Upper lobe of right lung (tissue), 1 donor: ENCODE data around the gene COL28A1. TPM values are rescaled to one million over a fixed set of nuclear protein-coding genes. Genes with fewer than 3 reads are reported as not detected.

Experiments
- ATAC-seq: fragments of 200-7000 bp; cut with Tn5 transposase; one replicate; pipeline ENCODE4 v1.9.1; 2020; ENCODE audit warnings: mild to moderate bottlenecking, moderate library complexity
- DNase-seq: peaks from one replicate; pipeline ENCODE4 v3.0.0-alpha.2; 2020
- H3K27ac ChIP-seq: fragments of 200-600 bp; one replicate; pipeline ENCODE4 v1.8.0; 2022
- H3K27me3 ChIP-seq: fragments of 200-600 bp; one replicate; pipeline ENCODE4 v1.8.0; 2022; ENCODE audit warnings: mild to moderate bottlenecking
- H3K36me3 ChIP-seq: fragments of 200-600 bp; one replicate; pipeline ENCODE4 v1.8.0; 2022
- H3K4me1 ChIP-seq: fragments of 200-600 bp; one replicate; pipeline ENCODE4 v1.8.0; 2022
- H3K4me3 ChIP-seq: fragments of 200-600 bp; one replicate; pipeline ENCODE4 v1.8.0; 2022; ENCODE audit warnings: mild to moderate bottlenecking
- H3K9me3 ChIP-seq: fragments of 200-600 bp; one replicate; pipeline ENCODE4 v1.8.0; 2022
- CTCF ChIP-seq: fragments of 200-600 bp; IDR thresholded peaks from one replicate; pipeline ENCODE4 v1.8.0; 2022; ENCODE audit warnings: antibody characterized with exemption
- intact Hi-C: fragments of 100-400 bp; cut with DNase I; formaldehyde crosslinking; loops from one replicate; pipeline ENCODE4 v1.11.0; 2022
- total RNA-seq: library from RNA; stranded (reverse); fragmentation: NEBNext Ultra II Directional; extraction: Animal tissue kit (Norgen Biotek cat#: 25700); gene quantifications from one replicate; pipeline ENCODE4 v1.2.1, GENCODE V29; 2021
- donor health status: DM: no; HTN: yes; CAD: no; lungs with severe emphysema.

COL28A1 gene
- total RNA-seq, 1 donor from 2014 or later, result 0.61 TPM

GRCh38 chr7:7550663-7551062, 15.0 kb upstream of the COL28A1 start:
- ATAC-seq (no peak), DNase-seq (no peak)
- Histone ChIP-seq H3K27me3 (no peaks in the 10 kb centered on the region), H3K36me3 (no peaks in the 10 kb centered on the region), H3K4me1 (no peaks in the 10 kb centered on the region), H3K4me3 (no peak overlapping the region), H3K27ac (no peak overlapping the region), H3K9me3 (no peaks in the 10 kb centered on the region)
- TF ChIP-seq CTCF, result no peak
- intact Hi-C loops, result no loop called here

- no peaks in the 10 kb centered on the region for H3K36me3 ChIP-seq
- no peak for TF ChIP-seq CTCF
- H3K4me3 ChIP-seq, result no peak overlapping the region
- DNase-seq, result no peak
- H3K4me1 ChIP-seq, result no peaks in the 10 kb centered on the region
- H3K9me3 ChIP-seq, result no peaks in the 10 kb centered on the region
- H3K27me3 ChIP-seq, result no peaks in the 10 kb centered on the region
- intact Hi-C loops, result no loop called here
- no peak overlapping the region for H3K27ac ChIP-seq
- no peak for ATAC-seq
Measured at GRCh38 chr7:7548407-7548806, 12.7 kb upstream of the COL28A1 start.

- H3K27me3 ChIP-seq, result no peaks in the 10 kb centered on the region
- no peak overlapping the region for H3K27ac ChIP-seq
- H3K4me3 ChIP-seq, result no peak overlapping the region
- no peak for DNase-seq
- ATAC-seq, result no peak
- H3K9me3 ChIP-seq, result no peaks in the 10 kb centered on the region
- no peaks in the 10 kb centered on the region for H3K36me3 ChIP-seq
- H3K4me1 ChIP-seq, result no peaks in the 10 kb centered on the region
- no peak for TF ChIP-seq CTCF
- intact Hi-C loops, result no loop called here
Measured at GRCh38 chr7:7542251-7542835, 6.7 kb upstream of the COL28A1 start.

GRCh38 chr7:7539711-7540110, 4.0 kb upstream of the COL28A1 start:
- Histone ChIP-seq H3K36me3 (no peaks in the 10 kb centered on the region), H3K27me3 (no peaks in the 10 kb centered on the region), H3K4me1 (no peaks in the 10 kb centered on the region), H3K27ac (no peak overlapping the region), H3K9me3 (no peaks in the 10 kb centered on the region), H3K4me3 (no peak overlapping the region)
- no peak for TF ChIP-seq CTCF
- DNase-seq, result no peak
- intact Hi-C loops, result loop anchor here (10.0 kb wide), 1 partner anchor 95 kb away; no protein-coding TSS in a partner anchor
- ATAC-seq, result no peak

- H3K36me3 ChIP-seq, result no peaks in the 10 kb centered on the region
- H3K27ac ChIP-seq, result no peak overlapping the region
- no peaks in the 10 kb centered on the region for H3K9me3 ChIP-seq
- ATAC-seq, result no peak
- no peak for DNase-seq
- intact Hi-C loops, result loop anchor here (10.0 kb wide), 1 partner anchor 94 kb away; no protein-coding TSS in a partner anchor
- no peak overlapping the region for H3K4me3 ChIP-seq
- no peak for TF ChIP-seq CTCF
- H3K4me1 ChIP-seq, result no peaks in the 10 kb centered on the region
- H3K27me3 ChIP-seq, result no peaks in the 10 kb centered on the region
Measured at GRCh38 chr7:7539152-7539551, 3.5 kb upstream of the COL28A1 start.

GRCh38 chr7:7537711-7538110, 2.0 kb upstream of the COL28A1 start:
- no peaks in the 10 kb centered on the region for H3K36me3 ChIP-seq
- H3K27me3 ChIP-seq, result no peaks in the 10 kb centered on the region
- no peak overlapping the region for H3K4me3 ChIP-seq
- ATAC-seq (no peak), DNase-seq (no peak)
- no peaks in the 10 kb centered on the region for H3K9me3 ChIP-seq
- H3K4me1 ChIP-seq, result no peaks in the 10 kb centered on the region
- H3K27ac ChIP-seq, result no peak overlapping the region
- no peak for TF ChIP-seq CTCF
- intact Hi-C loops, result loop anchor here (10.0 kb wide), 1 partner anchor 93 kb away; no protein-coding TSS in a partner anchor
